ENCODE data around the gene UBA7.
A peak's percentile ranks its signal among the peaks of the same experiment; 100 is the strongest.
"Not testable (repeated sequence)": the region's sequence is repeated elsewhere in the genome, so short reads cannot be mapped to it uniquely, and the experiment has no call there.

The UBA7 gene, protein sequence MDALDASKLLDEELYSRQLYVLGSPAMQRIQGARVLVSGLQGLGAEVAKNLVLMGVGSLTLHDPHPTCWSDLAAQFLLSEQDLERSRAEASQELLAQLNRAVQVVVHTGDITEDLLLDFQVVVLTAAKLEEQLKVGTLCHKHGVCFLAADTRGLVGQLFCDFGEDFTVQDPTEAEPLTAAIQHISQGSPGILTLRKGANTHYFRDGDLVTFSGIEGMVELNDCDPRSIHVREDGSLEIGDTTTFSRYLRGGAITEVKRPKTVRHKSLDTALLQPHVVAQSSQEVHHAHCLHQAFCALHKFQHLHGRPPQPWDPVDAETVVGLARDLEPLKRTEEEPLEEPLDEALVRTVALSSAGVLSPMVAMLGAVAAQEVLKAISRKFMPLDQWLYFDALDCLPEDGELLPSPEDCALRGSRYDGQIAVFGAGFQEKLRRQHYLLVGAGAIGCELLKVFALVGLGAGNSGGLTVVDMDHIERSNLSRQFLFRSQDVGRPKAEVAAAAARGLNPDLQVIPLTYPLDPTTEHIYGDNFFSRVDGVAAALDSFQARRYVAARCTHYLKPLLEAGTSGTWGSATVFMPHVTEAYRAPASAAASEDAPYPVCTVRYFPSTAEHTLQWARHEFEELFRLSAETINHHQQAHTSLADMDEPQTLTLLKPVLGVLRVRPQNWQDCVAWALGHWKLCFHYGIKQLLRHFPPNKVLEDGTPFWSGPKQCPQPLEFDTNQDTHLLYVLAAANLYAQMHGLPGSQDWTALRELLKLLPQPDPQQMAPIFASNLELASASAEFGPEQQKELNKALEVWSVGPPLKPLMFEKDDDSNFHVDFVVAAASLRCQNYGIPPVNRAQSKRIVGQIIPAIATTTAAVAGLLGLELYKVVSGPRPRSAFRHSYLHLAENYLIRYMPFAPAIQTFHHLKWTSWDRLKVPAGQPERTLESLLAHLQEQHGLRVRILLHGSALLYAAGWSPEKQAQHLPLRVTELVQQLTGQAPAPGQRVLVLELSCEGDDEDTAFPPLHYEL

GRCh38 chr3:49813497-49814174 is at the start of gene UBA7:
TSS of gene UBA7 (minus strand) at chr3:49813953. CDS start at chr3:49813787, 166 bp downstream.
- DNase-seq: peak; percentile 37

DNA sequence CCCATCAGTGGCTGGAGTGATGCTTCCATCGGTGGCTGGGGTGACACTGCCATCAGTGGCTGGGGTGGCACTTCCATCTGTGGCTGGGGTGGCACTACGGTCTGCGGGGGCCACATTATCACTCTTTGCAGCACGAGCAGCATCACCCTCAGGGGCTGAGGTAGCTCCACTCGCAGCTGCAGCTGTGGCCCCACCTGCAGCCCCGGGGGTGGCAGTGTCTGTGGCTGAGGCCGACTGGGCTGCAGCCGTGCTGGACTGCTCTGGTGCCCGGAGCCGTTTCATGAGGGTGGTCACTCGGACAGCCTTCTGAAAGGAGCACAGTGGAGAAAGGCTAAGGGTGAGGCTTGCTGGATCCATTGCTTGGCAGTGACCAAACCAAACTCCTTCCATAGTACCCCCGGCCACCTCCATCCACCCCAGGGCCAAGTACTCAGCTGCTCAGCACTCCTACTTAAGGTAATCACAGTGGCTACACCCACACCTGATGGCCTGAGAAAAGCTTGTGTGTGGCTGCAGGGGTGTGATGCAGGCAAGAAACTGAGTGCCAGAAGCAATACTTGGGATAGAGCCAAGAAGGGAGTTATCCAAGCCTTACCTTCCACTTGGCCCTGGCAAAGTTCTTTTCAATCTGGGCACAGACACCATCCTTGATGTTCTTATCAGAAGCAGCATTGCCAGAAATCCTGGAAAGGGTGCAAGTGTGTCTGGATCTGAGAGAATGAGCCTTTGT is 46.0 kb upstream of the UBA7 start:
- DNase-seq: no peak

DNA sequence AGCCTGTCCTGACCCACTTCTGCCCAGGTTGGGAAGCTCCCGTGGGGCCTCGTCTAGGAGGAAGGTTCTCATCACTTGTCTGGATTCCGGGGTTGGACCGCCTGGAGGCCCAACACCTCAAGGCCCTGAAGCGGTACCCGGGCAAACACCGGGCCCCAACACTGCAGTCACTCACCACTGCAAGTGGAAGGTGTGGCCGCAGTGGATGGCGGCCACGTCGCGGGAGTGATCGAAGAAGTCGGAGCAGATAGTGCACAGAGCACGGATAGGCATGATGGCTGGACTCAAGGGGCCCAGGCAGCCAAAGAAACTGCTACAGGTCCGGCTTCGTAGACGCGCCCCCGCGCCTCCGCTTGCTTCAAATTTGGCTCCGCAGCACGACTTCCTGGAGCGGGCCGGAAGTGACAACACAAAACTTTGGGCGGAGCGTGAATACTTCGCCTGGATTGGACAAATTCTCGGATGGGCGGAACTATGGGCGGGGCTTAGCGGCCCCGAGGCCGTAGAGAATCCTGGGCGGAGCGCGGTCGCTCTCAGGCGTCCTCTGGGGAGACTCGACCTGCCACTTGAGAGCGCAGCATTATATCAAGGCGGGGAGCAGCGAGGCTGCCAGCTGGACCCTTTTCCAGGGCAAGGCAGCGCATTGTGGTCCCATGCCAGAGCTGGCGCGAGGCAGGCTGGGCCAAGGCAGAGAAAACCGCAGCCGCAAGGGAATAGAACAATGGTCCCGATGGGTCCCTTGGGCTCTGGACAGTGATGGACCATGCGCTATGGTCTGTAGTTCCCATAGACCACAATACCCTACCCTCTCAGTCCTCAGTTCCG is 42.6 kb upstream of the UBA7 start, which contains the start of gene TRAIP:
TSS of gene TRAIP (minus strand) at position 384 of the 825 bp plus-strand sequence. CDS start at position 273, 111 bp downstream.
- DNase-seq: peak; percentile 93

- DNase-seq: no peak
Observed at GRCh38 chr3:49855662-49856061, 41.9 kb upstream of the UBA7 start.

GRCh38 chr3:49845694-49846093 is 31.9 kb upstream of the UBA7 start:
- DNase-seq: no peak

GRCh38 chr3:49844464-49845183 is 30.9 kb upstream of the UBA7 start:
- no peak for DNase-seq

GRCh38 chr3:49842843-49843517 is 29.2 kb upstream of the UBA7 start:
- DNase-seq: no peak

- no peak for DNase-seq
Observed at GRCh38 chr3:49841806-49842205, 28.1 kb upstream of the UBA7 start.

GRCh38 chr3:49841126-49841696 is 27.5 kb upstream of the UBA7 start:
- DNase-seq: no peak

DNA sequence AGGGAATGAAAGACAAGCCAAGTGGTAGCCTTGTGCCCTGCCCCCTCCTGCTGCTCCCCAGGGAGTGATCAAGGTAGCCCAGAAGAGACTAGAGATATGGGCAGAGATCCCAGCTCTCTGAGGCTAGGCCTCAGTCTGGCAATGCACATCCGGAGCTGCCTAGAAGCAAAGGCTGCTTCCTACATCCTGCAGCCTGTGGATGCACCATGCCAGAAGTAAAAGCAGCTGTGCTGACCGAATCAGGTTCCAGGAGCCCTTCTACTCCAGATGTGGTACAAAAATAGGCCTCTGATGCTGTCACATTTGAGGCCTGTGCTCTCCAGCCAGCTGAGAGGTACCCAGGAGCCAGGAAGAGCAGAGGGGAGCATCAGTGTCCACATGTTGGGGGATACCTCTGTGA is 26.6 kb upstream of the UBA7 start:
- no peak for DNase-seq

GRCh38 chr3:49839193-49839809 is 25.5 kb upstream of the UBA7 start:
- DNase-seq: peak; percentile 79

- no peak for DNase-seq
Observed at GRCh38 chr3:49831341-49831740, 17.6 kb upstream of the UBA7 start.

GRCh38 chr3:49826016-49826415 is 12.3 kb upstream of the UBA7 start:
- no peak for DNase-seq

DNA sequence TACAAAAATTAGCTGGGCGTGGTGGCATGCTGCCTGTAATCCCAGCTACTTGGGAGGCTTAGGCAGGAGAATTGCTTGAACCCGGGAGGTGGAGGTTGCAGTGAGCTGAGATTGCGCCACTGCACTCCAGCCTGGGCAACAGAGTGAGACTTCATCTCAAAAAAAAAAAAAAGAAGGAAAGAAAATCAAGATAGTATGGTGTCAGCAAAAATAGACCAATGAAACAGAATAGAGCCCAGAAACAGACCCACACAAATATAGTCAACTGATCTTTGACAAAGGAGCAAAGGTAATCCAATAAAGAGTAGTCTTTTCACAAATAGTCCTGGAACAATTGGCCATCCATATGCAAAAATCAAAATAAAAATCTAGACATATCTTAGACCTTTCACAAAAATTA is 9.4 kb upstream of the UBA7 start:
- not testable (repeated sequence) for DNase-seq

GRCh38 chr3:49812916-49813496 is 747 bp downstream of the UBA7 start:
- no peak for DNase-seq

DNA sequence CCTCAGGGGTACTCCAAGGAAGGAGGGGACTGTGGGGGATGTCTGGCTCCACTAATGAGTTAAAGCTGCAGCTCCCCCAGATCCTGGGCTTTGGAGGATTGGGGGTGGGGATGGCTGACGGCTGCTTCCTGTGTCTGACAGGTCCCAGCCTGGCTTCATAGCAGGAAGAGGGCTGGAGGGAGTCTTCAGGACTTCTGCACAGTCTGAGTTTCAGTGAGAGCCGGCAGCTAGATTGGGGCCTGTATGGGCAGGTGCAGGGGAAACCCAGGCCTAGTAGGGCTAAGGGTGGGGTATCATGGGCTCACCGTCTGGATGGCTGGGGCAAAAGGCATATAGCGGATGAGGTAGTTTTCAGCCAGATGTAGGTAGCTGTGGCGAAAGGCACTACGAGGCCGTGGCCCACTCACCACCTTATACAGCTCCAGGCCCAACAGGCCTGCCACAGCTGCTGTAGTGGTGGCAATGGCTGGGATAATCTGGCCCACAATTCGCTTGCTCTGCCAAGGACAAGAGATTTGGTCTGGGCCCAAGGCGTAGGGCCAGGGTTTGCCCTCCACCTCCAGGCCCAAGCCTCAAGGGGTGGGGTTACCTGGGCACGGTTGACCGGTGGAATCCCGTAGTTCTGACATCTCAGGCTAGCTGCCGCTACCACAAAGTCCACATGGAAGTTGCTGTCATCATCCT is 6.2 kb downstream of the UBA7 start:
- peak; percentile 31 for DNase-seq

- no peak for DNase-seq
Observed at GRCh38 chr3:49806850-49807249, 6.9 kb downstream of the UBA7 start.
